GM20000 (cell line): ENCODE data around the gene SPRTN.

Experiments
- DNase-seq: peaks from one replicate; pipeline ENCODE4 v3.0.0; 2012; ENCODE audit warnings: low spot score
- CTCF ChIP-seq: IDR thresholded peaks from 2 replicates; pipeline ENCODE4 v1.5.1; 2012; ENCODE audit warnings: mild to moderate bottlenecking, control low read depth; ENCODE audit errors: extremely low read depth, missing control alignments

Gene SPRTN

GRCh38 chr1:231338270-231339128, at the start of gene SPRTN:
SPRTN (plus strand) TSS chr1:231338293; CDS start chr1:231338384, 91 bp downstream.
- TF ChIP-seq CTCF: no peak
- DNase-seq: peak; percentile 27

- DNase-seq: no peak
- no peak for TF ChIP-seq CTCF
Observed at GRCh38 chr1:231295938-231296337, 42.2 kb upstream of the SPRTN start.

GRCh38 chr1:231301990-231302389, 36.1 kb upstream of the SPRTN start:
- DNase-seq: no peak
- TF ChIP-seq CTCF: no peak

GRCh38 chr1:231310391-231310934, 27.6 kb upstream of the SPRTN start:
- no peak for TF ChIP-seq CTCF

GRCh38 chr1:231311720-231312431, 26.2 kb upstream of the SPRTN start:
- TF ChIP-seq CTCF: no peak
- no peak for DNase-seq

More at GRCh38 chr1:231310391-231310934, 27.6 kb upstream of the SPRTN start:
- no peak for DNase-seq

GRCh38 chr1:231312432-231312788, 25.7 kb upstream of the SPRTN start:
- no peak for DNase-seq
- TF ChIP-seq CTCF: no peak

GRCh38 chr1:231313661-231314060, 24.4 kb upstream of the SPRTN start:
- no peak for DNase-seq
- TF ChIP-seq CTCF: no peak
